Measurements from ENCODE around the gene PRKAA2. TPM values are rescaled to one million over a fixed set of nuclear protein-coding genes. Genes with fewer than 3 reads are reported as not detected.

The PRKAA2 gene
- total and polyA plus RNA-seq, 2 donors (not counting 3 experiments of a cell fraction or from before 2014, with no cell fraction given), result 0.32 to 1.2 TPM

GRCh38 chr1:56666112-56666608, 21.0 kb downstream of the PRKAA2 start:
- Histone ChIP-seq H3K4me1 (ENCODE audit: control insufficient read depth, extremely low read depth, insufficient read depth, low read length) (no peaks in the 10 kb centered on the region), H3K79me2 (ENCODE audit: control insufficient read depth, insufficient read depth, low read length) (no peaks in the 10 kb centered on the region), H3K4me3 (replicated peaks in 1 of 3; ENCODE audit: insufficient read depth in 1 of 3, low read depth in 1 of 3, low read length in 3 of 3) (no peak overlapping the region), H3K9me3 (replicated peaks; ENCODE audit: control insufficient read depth, insufficient read depth, low read length) (no peaks in the 10 kb centered on the region), H3K36me3 (ENCODE audit: control insufficient read depth in 2 of 2, extremely low read depth in 1 of 2, insufficient read depth in 2 of 2, low read length in 2 of 2) (no peaks in the 10 kb centered on the region), H3K9me1 (replicated peaks; ENCODE audit: control insufficient read depth, extremely low read depth, insufficient read depth, low read length) (no peaks in the 10 kb centered on the region), H3K4me2 (ENCODE audit: insufficient read depth, low read length) (no peak overlapping the region), H3K27ac (ENCODE audit: insufficient read depth, low read depth, low read length) (no peak overlapping the region), H2AFZ (ENCODE audit: low read depth, low read length) (no peak overlapping the region), H3K27me3 (ENCODE audit: control insufficient read depth in 2 of 2, insufficient read depth in 2 of 2, low read length in 2 of 2) (no peaks in the 10 kb centered on the region), H3K9ac (replicated peaks; ENCODE audit: extremely low read depth, insufficient read depth, low read length) (no peak overlapping the region), H4K20me1 (replicated peaks; ENCODE audit: control insufficient read depth, extremely low read depth, insufficient read depth, low read length) (no peaks in the 10 kb centered on the region)
- no peak for TF ChIP-seq CTCF (IDR thresholded peaks at IDR 0.05; ENCODE audit: extremely low read depth in 1 of 2, insufficient read depth in 1 of 2, low read depth in 1 of 2, low read length in 2 of 2)
- TF ChIP-seq FOS (IDR thresholded peaks at IDR 0.05; ENCODE audit: borderline replicate concordance, insufficient read depth, low read length), result no peak
- no peak for TF ChIP-seq MAX (IDR thresholded peaks at IDR 0.05; ENCODE audit: insufficient read depth, insufficient read length)
- no peak for TF ChIP-seq EZH2 (IDR thresholded peaks at IDR 0.05; ENCODE audit: borderline replicate concordance, low read depth, low read length, severe bottlenecking)
- TF ChIP-seq POLR2A (IDR thresholded peaks at IDR 0.05; ENCODE audit: low read depth, low read length), result no peak
- no peak for TF ChIP-seq MYC (IDR thresholded peaks at IDR 0.05; ENCODE audit: low read depth, low read length)
- TF ChIP-seq JUN (IDR thresholded peaks at IDR 0.05; ENCODE audit: borderline replicate concordance, insufficient read depth, insufficient read length, low read depth), result no peak
- no peak for TF ChIP-seq POLR2AphosphoS5 (IDR thresholded peaks at IDR 0.05; ENCODE audit: insufficient read depth, low read depth, low read length)
- no peak for TF ChIP-seq GATA2 (IDR thresholded peaks at IDR 0.05; ENCODE audit: insufficient read depth, insufficient read length, low read depth, low read length)
- ChIA-PET CTCF (interaction anchor here (1.0 kb wide), 1 partner anchor 44 kb away, joined by 3 read pairs; no protein-coding TSS in a partner anchor), POLR2A (no interaction called here)
- FAIRE-seq, result no peak
- no TSS peak for BruUV-seq (replicated peaks)
- dilution Hi-C loops (cut with MboI; ENCODE audit: extremely low pct_ligation_motif_present, low sequenced_read_pairs) (no loop called here), intact Hi-C loops (cut with micrococcal nuclease) (no loop called here)
- DNase-seq (ENCODE audit: low read depth, low spot score), result no peak
